COLO668 (cell line): Measurements from ENCODE around the gene KCNH6.
A peak's percentile ranks its signal among the peaks of the same experiment; 100 is the strongest.

ENCODE experiments used
- DNase-seq: peaks from one replicate; lab custom pipeline; 2025; ENCODE audit not compliant: unreplicated experiment; lab: John Stamatoyannopoulos, UW

Gene KCNH6

GRCh38 chr17:63523253-63523855, at the start of gene KCNH6:
KCNH6 (plus strand) TSS chr17:63523358; CDS start chr17:63523414, 56 bp downstream.
- peak; percentile 15 for DNase-seq

- no peak for DNase-seq
These were observed 49.0 kb upstream of the KCNH6 start for GRCh38 chr17:63474174-63474573.

- DNase-seq = no peak
These were observed 48.3 kb upstream of the KCNH6 start for GRCh38 chr17:63474586-63475460.

GRCh38 chr17:63475491-63476412, 47.4 kb upstream of the KCNH6 start:
- DNase-seq = no peak

GRCh38 chr17:63476459-63476853, 46.7 kb upstream of the KCNH6 start:
- DNase-seq = peak; percentile 48

GRCh38 chr17:63476854-63477479, 46.2 kb upstream of the KCNH6 start, which contains the start of gene ACE:
ACE (plus strand) TSS chr17:63477061; CDS start chr17:63477095, 34 bp downstream.
- peak; percentile 80 for DNase-seq

GRCh38 chr17:63477480-63478440, 45.4 kb upstream of the KCNH6 start:
- DNase-seq = peak; percentile 76

- DNase-seq = peak; percentile 66
These were observed 44.2 kb upstream of the KCNH6 start for GRCh38 chr17:63478814-63479494.

- peak; percentile 52 for DNase-seq
These were observed 43.5 kb upstream of the KCNH6 start for GRCh38 chr17:63479495-63480184.

- no peak for DNase-seq
These were observed 42.9 kb upstream of the KCNH6 start for GRCh38 chr17:63480192-63480784.

- DNase-seq = peak; percentile 91
These were observed 42.2 kb upstream of the KCNH6 start for GRCh38 chr17:63480826-63481487.

GRCh38 chr17:63481488-63481870, 41.7 kb upstream of the KCNH6 start:
- DNase-seq = peak; percentile 29

GRCh38 chr17:63482509-63482908, 40.6 kb upstream of the KCNH6 start:
- DNase-seq = no peak

GRCh38 chr17:63483038-63483437, 40.1 kb upstream of the KCNH6 start:
- DNase-seq = no peak

- no peak for DNase-seq
These were observed 39.2 kb upstream of the KCNH6 start for GRCh38 chr17:63483655-63484575.

GRCh38 chr17:63486317-63487013, 36.7 kb upstream of the KCNH6 start:
- no peak for DNase-seq
